Adipocyte (in vitro differentiated cells): ENCODE data around the gene ZFR.

Source experiments
- DNase-seq: peaks from one replicate; pipeline ENCODE4 v3.0.0-alpha.2; 2015; ENCODE audit warnings: low read depth
- H3K27me3 ChIP-seq: replicated peaks from 2 replicates; pipeline ENCODE4 v1.7.0; 2013; ENCODE audit warnings: mild to moderate bottlenecking, low read length, moderate library complexity; ENCODE audit not compliant: control insufficient read depth, insufficient read depth
- H3K36me3 ChIP-seq: 2 replicates; pipeline ENCODE4 v1.7.0; 2013; ENCODE audit warnings: low read length, mild to moderate bottlenecking, moderate library complexity; ENCODE audit not compliant: control insufficient read depth, insufficient read depth, severe bottlenecking
- H3K4me1 ChIP-seq: 2 replicates; pipeline ENCODE4 v1.7.0; 2013; ENCODE audit warnings: mild to moderate bottlenecking, low read length, moderate library complexity; ENCODE audit not compliant: control insufficient read depth, insufficient read depth
- H3K4me3 ChIP-seq: 2 replicates; pipeline ENCODE4 v1.7.0; 2013; ENCODE audit warnings: mild to moderate bottlenecking, low read length, moderate library complexity
- H3K9ac ChIP-seq: 2 replicates; pipeline ENCODE4 v1.7.0; 2013; ENCODE audit warnings: mild to moderate bottlenecking, low read length, moderate library complexity
- H3K9me3 ChIP-seq: 2 replicates; pipeline ENCODE4 v1.7.0; 2013; ENCODE audit warnings: mild to moderate bottlenecking, low read length, moderate library complexity; ENCODE audit not compliant: control insufficient read depth

The ZFR gene

DNA sequence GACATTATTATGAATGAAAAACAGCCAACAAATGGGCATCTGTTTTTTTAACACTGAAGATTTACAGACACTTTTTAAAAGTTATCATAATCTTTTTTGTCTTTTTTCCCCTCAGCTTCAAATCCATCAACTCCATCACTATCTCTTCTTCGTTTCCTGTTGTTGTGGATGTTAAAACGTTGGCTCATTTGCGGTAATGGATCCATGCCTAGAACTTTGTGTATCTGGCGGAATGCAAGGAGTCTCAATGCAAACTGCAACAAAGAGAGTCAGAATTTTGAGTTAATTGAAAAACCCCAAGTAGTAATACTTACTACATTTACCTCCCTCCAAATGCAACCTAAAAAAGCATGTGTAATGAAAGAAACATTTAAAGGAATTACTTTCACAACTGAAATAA is 88.9 kb downstream of the ZFR start:
- DNase-seq = no peak
- H3K9me3 ChIP-seq = no peaks in the 10 kb centered on the region
- H3K36me3 ChIP-seq = peaks cover 68% of the 10 kb centered on the region
- peaks cover 4% of the 10 kb centered on the region for H3K4me1 ChIP-seq
- H3K9ac ChIP-seq = no peak overlapping the region
- no peak overlapping the region for H3K4me3 ChIP-seq
- no peaks in the 10 kb centered on the region for H3K27me3 ChIP-seq

DNA sequence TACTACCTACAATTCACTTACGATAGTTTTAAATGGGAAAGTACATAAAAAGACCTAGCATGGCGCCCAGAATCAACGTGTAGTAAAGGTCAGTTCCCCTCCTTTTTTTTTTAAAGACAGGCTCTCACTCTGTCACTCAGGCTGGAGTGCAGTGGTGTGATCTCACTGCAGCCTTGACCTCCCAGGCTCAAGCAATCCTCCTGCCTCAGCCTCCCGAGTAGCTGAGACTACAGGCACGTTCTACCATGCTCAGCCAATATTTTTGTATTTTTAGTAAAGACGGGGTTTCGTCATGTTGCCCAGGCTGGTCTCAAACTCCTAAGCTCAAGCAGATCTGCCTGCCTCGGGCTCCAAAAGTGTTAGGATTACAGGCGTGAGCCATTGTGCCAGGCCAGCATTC is 91.1 kb downstream of the ZFR start:
- Histone ChIP-seq H3K27me3 (no peaks in the 10 kb centered on the region), H3K4me1 (peaks cover 4% of the 10 kb centered on the region), H3K9ac (no peak overlapping the region), H3K9me3 (no peaks in the 10 kb centered on the region), H3K36me3 (peaks cover 47% of the 10 kb centered on the region), H3K4me3 (no peak overlapping the region)
- no peak for DNase-seq

GRCh38 chr5:32352685-32353084 is 91.9 kb downstream of the ZFR start:
- Histone ChIP-seq H3K36me3 (peaks cover 41% of the 10 kb centered on the region), H3K9ac (no peak overlapping the region), H3K4me1 (peaks cover 4% of the 10 kb centered on the region), H3K4me3 (no peak overlapping the region), H3K9me3 (no peaks in the 10 kb centered on the region), H3K27me3 (no peaks in the 10 kb centered on the region)
- DNase-seq = no peak

DNA sequence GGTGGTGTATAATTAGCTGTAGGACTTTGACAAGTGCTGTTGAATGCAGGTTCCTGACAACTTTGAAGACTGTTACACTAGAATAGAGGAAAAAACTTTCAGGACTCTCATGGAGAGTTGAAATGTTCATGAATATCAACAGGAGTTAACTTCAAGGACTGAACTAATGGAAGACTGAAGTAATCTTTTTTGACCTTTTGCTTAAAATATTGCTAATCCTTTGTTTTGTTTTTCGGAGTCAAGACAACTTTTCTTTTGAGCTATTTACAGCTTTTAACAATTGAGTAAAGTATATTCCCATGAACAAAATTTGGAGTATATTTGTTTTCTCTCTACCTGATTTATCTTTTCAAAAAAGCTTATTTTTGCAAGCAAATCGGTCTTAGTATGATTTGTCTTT is 97.7 kb downstream of the ZFR start:
- no peaks in the 10 kb centered on the region for H3K27me3 ChIP-seq
- peaks cover 4% of the 10 kb centered on the region for H3K4me1 ChIP-seq
- H3K9me3 ChIP-seq = peaks cover 6% of the 10 kb centered on the region
- H3K4me3 ChIP-seq = no peak overlapping the region
- no peak for DNase-seq
- H3K36me3 ChIP-seq = no peaks in the 10 kb centered on the region
- no peak overlapping the region for H3K9ac ChIP-seq

DNA sequence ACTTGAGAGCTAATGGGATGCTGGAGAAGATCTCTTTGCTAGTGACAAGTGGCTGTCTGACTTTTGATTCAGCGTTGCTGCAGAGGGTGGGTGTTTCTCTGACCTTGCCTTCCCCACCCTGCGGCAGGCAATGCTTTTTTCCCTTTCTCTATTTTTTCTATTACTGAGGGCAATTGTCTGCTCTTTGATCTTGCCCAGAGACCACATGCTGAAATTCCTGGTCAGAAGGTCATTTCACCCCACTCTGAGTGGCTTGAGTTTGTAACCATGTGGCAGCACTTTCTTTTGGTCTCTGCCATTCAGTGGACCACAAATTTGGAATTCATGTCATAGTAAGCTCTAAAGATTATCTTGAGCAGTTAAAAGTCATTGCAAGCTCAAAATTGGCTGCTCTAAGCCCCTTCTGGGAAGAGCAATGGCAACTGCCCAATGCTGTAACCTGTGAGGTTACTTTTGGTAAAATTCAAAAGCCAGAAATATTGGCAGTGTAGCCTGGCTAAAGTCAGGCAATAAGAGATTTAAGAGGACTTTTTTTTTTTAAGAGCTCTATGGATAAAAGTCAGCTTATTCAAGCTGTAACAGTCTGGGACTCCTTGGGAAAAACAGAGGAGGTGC is 101.4 kb downstream of the ZFR start:
- Histone ChIP-seq H3K36me3 (no peaks in the 10 kb centered on the region), H3K9me3 (peaks cover 35% of the 10 kb centered on the region), H3K4me1 (no peaks in the 10 kb centered on the region), H3K27me3 (no peaks in the 10 kb centered on the region), H3K9ac (no peak overlapping the region), H3K4me3 (no peak overlapping the region)
- DNase-seq = no peak

GRCh38 chr5:32342656-32343055 is 101.9 kb downstream of the ZFR start:
- DNase-seq = no peak
- H3K9me3 ChIP-seq = peaks cover 39% of the 10 kb centered on the region
- no peak overlapping the region for H3K4me3 ChIP-seq
- no peaks in the 10 kb centered on the region for H3K36me3 ChIP-seq
- no peaks in the 10 kb centered on the region for H3K4me1 ChIP-seq
- H3K27me3 ChIP-seq = no peaks in the 10 kb centered on the region
- no peak overlapping the region for H3K9ac ChIP-seq

- H3K9me3 ChIP-seq = peaks cover 33% of the 10 kb centered on the region
Measured at GRCh38 chr5:32339878-32340277, 104.7 kb downstream of the ZFR start.

GRCh38 chr5:32339198-32339597 is 105.3 kb downstream of the ZFR start:
- Histone ChIP-seq H3K9me3 (peaks cover 33% of the 10 kb centered on the region), H3K4me1 (no peaks in the 10 kb centered on the region), H3K9ac (no peak overlapping the region), H3K27me3 (no peaks in the 10 kb centered on the region), H3K4me3 (no peak overlapping the region), H3K36me3 (no peaks in the 10 kb centered on the region)
- DNase-seq = no peak

More at GRCh38 chr5:32339878-32340277, 104.7 kb downstream of the ZFR start:
- no peak overlapping the region for H3K4me3 ChIP-seq
- H3K4me1 ChIP-seq = no peaks in the 10 kb centered on the region
- no peaks in the 10 kb centered on the region for H3K36me3 ChIP-seq
- no peak for DNase-seq
- H3K27me3 ChIP-seq = no peaks in the 10 kb centered on the region
- H3K9ac ChIP-seq = no peak overlapping the region

DNA sequence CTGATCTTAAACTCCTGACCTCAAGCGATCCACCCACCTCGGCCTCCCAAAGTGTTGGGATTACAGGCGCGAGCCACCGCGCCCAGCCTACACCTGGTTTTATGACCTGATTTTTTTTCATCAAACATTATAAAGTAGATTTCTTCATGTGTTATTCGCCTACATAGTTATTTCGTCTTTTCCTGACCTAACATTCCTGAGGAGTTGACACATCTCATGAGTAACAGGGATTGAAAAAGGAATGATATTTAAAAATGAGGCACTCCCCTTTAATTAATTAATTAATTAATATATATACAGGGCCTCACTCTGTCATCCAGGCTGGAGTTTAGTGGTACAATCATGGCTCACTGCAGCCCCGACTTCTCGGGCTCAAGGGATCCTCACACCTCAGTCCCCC is 111.6 kb downstream of the ZFR start:
- H3K4me1 ChIP-seq = no peaks in the 10 kb centered on the region
- peaks cover 2% of the 10 kb centered on the region for H3K9me3 ChIP-seq
- H3K36me3 ChIP-seq = no peaks in the 10 kb centered on the region
- DNase-seq = no peak
- H3K9ac ChIP-seq = no peak overlapping the region
- H3K27me3 ChIP-seq = no peaks in the 10 kb centered on the region
- H3K4me3 ChIP-seq = no peak overlapping the region

- Histone ChIP-seq H3K9ac (no peak overlapping the region), H3K27me3 (no peaks in the 10 kb centered on the region), H3K9me3 (no peaks in the 10 kb centered on the region), H3K4me1 (no peaks in the 10 kb centered on the region), H3K4me3 (no peak overlapping the region), H3K36me3 (no peaks in the 10 kb centered on the region)
- no peak for DNase-seq
Measured at GRCh38 chr5:32332361-32332760, 112.2 kb downstream of the ZFR start.

- no peak for DNase-seq
- H3K9ac ChIP-seq = no peak overlapping the region
- H3K27me3 ChIP-seq = no peaks in the 10 kb centered on the region
- H3K4me1 ChIP-seq = no peaks in the 10 kb centered on the region
- H3K4me3 ChIP-seq = no peak overlapping the region
- no peaks in the 10 kb centered on the region for H3K36me3 ChIP-seq
- H3K9me3 ChIP-seq = no peaks in the 10 kb centered on the region
Measured at GRCh38 chr5:32331935-32332274, 112.6 kb downstream of the ZFR start.

DNA sequence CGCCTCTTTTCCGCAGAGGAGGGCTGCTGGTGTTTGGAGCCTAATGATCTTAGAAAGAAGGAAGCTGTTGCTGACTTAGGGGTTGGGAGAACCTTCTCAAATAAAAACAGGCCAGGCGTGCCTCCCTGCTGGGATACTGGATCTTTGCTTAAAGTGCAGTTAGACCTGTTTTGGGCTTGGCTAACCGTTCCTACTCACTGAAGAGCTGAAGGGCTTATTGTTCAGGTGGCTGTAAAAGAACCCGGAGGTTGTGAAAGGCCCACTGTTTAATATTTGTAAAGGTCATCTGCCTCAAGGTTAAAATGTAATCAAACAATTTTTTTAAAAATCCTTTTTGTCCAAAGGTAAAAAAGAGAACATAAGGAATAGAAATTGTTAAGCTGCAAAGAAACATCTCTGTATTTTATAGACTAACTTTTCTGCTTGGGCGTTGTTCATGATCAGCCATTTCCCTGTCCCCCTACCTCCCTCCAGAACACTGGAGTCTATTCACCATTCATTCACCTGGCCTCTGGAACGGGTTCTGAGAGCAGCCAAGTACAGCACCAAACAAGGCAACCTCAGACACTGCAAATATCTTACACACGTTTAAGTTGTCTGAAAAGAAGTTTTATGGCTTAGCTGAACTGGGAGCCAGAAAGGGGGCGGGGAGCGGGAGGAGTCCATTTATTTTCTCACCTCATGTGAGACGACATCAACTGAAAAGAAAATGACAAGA is 113.2 kb downstream of the ZFR start:
- no peaks in the 10 kb centered on the region for H3K27me3 ChIP-seq
- no peak overlapping the region for H3K4me3 ChIP-seq
- no peak for DNase-seq
- H3K4me1 ChIP-seq = no peaks in the 10 kb centered on the region
- H3K9me3 ChIP-seq = no peaks in the 10 kb centered on the region
- H3K9ac ChIP-seq = no peak overlapping the region
- H3K36me3 ChIP-seq = no peaks in the 10 kb centered on the region
